Measurements from ENCODE around the gene SSX2. TPM values are rescaled to one million over a fixed set of nuclear protein-coding genes. Genes with fewer than 3 reads are reported as not detected.

SSX2 gene
- not detected in 5 replicates for total RNA-seq (2022; extraction: Qiagen RNA extraction; ENCODE audit: low read depth)

GRCh38 chrX:52707078-52707477 lies at the start of gene SSX2:
Gene SSX2 (minus strand): TSS chrX:52707178. CDS start chrX:52705749, 1,429 bp downstream.

DNA sequence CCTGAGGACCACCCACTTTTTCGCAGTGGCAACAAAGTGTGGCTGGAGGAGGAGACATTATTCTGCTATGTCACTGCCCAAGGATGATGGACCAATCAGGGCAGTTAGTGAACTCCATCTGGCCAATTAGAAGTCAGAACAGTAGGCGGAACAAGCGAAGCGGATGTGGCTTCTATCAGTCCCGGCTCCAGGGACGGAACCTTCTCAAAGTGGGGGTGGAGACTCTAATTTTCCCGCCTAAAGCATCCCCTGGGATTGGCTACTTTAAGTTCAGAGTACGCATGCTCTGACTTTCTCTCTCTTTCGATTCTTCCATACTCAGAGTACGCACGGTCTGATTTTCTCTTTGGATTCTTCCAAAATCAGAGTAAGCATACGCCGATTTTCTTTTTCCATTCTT lies 44.0 kb upstream of the SSX2 start, which contains the start of gene SSX2B:
TSS of gene SSX2B (plus strand) at position 301 of the 400 bp plus-strand sequence. CDS start 1,429 bp downstream, outside the sequence.

DNA sequence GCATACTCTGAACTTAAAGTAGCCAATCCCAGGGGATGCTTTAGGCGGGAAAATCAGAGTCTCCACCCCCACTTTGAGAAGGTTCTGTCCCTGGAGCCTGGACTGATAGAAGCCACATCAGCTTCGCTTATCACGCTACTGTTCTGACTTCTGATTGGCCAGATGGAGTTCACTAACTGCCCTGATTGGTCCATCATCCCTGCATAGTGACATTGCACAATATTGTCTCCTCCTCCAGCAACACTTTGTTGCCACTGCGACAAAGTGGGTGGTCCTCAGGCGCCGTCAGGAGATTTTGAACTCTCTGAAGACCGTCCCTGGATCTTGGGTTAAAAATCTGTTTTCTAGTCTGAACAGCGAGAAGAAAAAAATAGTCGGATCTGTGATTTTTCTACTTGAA lies 52.2 kb downstream of the SSX2 start, which contains the start of gene SSX7:
TSS of gene SSX7 (minus strand) at position 101 of the 400 bp plus-strand sequence. CDS start 1,428 bp downstream, outside the sequence.

Other genes with a start within 250 kb of the SSX2 start
- gene XAGE1A, start 211.4 kb downstream of the SSX2 start, total RNA-seq (2022; extraction: Qiagen RNA extraction; ENCODE audit: low read depth): 12.2 to 35.3 TPM (median 24.0 TPM) in 3 of 5 replicates, not detected in the others
- 208 to 276 TPM (median 236 TPM) in 5 replicates for gene XAGE1B, start 190.1 kb downstream of the SSX2 start, total RNA-seq (2022; extraction: Qiagen RNA extraction; ENCODE audit: low read depth)
- not detected in 5 replicates for gene SSX7, start 52.3 kb downstream of the SSX2 start, total RNA-seq (2022; extraction: Qiagen RNA extraction; ENCODE audit: low read depth)
- gene SSX2B, start 44.1 kb upstream of the SSX2 start, total RNA-seq (2022; extraction: Qiagen RNA extraction; ENCODE audit: low read depth): not detected in 5 replicates
- gene SPANXN5, start 90.2 kb upstream of the SSX2 start, total RNA-seq (2022; extraction: Qiagen RNA extraction; ENCODE audit: low read depth): not detected in 5 replicates
- not detected in 5 replicates for gene XAGE5, start 104.1 kb upstream of the SSX2 start, total RNA-seq (2022; extraction: Qiagen RNA extraction; ENCODE audit: low read depth)
- gene XAGE3, start 160.9 kb upstream of the SSX2 start, total RNA-seq (2022; extraction: Qiagen RNA extraction; ENCODE audit: low read depth): not detected in 5 replicates
- gene FAM156B, start 190.2 kb upstream of the SSX2 start, total RNA-seq (2022; extraction: Qiagen RNA extraction; ENCODE audit: low read depth): 7.4 to 19.2 TPM (median 11.2 TPM) in 5 replicates